ENCODE results near the gene CIAO2B. TPM values are rescaled to one million over a fixed set of nuclear protein-coding genes. Genes with fewer than 3 reads are reported as not detected.
"Not testable (repeated sequence)": the region's sequence is repeated elsewhere in the genome, so short reads cannot be mapped to it uniquely, and the experiment has no call there.

CIAO2B gene
- total RNA-seq, 1 experiment from 2014 or later = 134 TPM

DNA sequence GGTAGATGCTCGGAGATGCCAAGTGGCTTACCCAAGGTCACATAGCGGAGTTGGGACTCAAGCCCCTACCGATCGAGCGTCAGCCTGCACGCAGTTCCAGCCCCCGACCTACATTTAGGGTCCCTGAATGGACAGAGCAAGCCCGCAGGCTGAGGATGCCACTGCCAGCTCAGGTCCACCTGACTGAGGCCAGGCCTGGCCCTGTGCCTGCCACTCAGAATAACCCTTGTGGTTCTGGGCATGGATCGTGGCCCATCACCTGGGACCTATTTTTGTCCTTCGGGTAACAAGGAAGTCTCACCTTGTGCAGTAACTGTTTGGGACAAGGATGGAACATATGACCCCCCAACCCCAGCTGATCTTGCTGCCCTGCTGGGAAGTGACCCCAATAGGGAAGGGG lies 32.6 kb downstream of the CIAO2B start:
- no peak for DNase-seq (ENCODE audit: low read depth, low spot score)
- in situ Hi-C loops (cut with HindIII; ENCODE audit: low pct_unique_long_range_greater_than_20kb, low sequenced_read_pairs) = no loop called here

DNA sequence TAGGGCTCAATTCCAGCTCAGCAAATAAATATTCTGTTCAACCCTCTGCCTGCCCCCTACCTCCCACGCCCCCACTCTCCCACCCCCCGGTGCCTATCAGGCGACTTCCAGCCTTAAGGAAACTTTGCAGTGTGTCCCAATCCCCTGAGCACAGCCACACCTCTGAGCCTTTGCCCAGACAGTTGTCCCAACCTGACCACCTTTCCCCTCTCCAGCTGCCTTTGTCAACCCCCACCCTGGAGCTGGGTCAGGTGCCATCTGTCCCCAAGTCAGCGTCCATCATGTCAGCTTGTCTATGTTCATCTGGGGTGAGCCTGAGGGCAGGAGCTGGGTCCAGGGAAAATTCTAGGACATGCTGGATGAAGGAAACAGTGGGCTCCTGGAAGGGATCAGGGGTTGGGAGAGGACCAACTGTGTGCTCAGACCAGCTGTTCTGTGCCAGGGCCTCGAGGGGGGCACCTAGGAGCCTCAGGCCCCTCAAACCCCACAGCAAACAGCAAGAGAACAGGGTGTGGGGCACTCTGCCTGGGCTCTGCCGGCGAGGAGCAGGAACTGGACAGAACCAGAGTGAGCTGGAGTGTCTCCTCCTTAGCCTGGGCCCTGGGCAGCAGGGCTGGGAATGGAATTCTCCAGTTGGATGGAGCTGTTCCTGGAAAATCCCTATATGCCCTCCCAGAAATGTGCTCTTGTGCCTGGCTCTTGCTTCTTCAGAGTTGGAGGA lies 33.3 kb downstream of the CIAO2B start:
- in situ Hi-C loops (cut with HindIII; ENCODE audit: low pct_unique_long_range_greater_than_20kb, low sequenced_read_pairs) = no loop called here

DNA sequence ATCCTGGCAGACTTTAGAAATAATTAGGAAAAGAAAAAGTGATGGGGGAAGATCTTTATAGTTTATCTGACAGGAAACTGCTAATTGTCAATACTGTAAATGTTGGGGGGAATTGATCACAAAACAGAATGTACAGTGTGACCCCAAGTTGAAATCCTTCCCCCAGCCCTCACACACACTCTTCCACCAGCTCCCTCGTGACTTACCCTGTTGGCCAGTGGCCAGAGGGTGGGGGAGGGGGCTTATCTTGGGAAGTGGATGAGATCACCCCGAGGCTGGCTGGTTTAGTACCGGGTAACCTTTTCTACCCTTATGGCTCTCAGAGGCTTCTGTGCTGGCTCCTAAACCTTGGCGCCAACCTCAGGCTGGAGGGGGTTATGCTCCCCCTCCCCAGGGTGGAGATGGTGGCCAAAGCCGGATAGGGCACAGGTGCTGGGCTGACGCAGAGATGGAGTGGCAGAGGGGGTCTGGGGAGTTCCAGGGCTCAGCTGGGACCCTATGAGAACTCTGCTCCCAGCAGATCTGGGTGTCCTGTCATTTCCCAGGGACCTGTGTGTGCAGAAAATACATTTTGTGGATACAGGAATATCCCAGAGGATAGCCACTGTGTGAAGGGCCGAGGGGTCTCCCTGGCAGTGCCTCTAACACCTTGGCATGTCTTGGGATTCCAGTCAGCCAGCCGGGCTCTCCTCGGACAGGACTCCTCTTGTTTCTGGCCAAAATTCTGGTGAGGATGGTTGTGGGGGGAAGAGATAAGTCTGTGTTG lies 34.1 kb downstream of the CIAO2B start:
- DNase-seq (ENCODE audit: low read depth, low spot score) = no peak
- in situ Hi-C loops (cut with HindIII; ENCODE audit: low pct_unique_long_range_greater_than_20kb, low sequenced_read_pairs) = no loop called here

More for the DNA sequence above, 33.3 kb downstream of the CIAO2B start:
- no peak for DNase-seq (ENCODE audit: low read depth, low spot score)

DNA sequence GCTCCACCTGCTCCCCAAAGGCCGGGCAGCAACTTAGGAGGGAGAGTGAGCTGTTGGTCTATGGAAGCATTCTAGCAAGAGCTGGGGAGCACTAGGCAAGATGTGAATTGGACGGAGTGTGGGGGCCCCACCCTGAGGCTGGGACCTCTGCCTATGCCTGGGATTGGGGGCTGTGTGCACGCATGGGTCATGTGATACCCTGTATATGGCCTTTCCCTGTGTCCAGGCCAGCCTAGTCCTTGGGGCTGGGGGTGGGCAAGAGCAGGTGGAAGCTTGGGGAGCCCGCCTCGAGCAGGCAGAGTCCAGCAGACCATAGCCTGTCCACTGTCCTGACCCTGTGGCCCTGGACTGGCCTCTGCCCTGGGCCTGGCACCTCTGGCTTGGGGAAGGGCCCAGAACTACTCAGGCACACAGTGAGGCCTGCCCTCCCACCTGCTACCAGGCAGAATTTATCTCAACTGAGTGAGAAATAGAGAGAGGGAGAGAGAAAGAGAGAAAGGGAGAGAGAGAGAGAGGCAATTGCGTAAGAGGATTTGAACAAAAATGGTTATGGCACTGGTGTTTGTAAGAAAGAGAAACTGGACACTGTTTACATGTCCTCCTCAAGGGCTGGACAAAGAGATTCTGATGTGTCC lies 34.8 kb downstream of the CIAO2B start:
- DNase-seq (ENCODE audit: low read depth, low spot score) = no peak
- in situ Hi-C loops (cut with HindIII; ENCODE audit: low pct_unique_long_range_greater_than_20kb, low sequenced_read_pairs) = no loop called here

DNA sequence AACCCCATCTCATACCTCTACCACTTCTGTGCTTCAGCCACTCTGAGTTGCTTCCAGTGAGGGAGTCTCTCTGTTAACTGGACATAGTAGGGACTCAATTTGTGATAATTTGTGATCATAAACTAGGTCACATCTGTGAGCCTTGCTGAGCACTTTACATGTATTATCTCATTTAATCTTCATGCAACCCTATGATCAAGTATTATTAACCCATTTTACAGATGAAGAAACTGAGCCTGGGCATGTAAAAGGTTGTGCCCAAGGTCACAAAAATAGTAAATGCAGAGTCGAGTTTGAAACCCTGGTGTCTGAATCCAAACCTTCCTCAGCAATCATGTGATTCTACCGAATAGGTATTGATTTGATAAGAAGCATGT lies 35.3 kb downstream of the CIAO2B start:
- in situ Hi-C loops (cut with HindIII; ENCODE audit: low pct_unique_long_range_greater_than_20kb, low sequenced_read_pairs) = no loop called here
- DNase-seq (ENCODE audit: low read depth, low spot score) = no peak

DNA sequence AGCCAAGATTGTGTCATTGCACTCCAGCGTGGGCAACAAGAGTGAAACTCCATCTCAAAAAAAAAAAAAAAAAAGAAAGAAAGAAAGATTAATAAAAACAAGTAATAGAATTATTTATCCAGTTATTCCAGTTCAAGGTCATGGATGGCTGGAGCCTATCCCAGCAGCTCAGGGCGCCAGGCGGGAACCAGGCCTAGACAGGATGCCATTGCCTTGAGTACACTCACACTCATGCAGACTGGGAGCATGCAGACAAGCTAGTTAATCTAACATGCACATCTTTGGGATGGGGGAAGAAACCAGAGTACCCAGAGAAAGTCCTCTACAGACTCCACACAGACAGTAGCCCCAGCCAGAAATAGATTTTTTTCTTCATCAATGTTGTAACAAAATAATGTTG lies 36.0 kb downstream of the CIAO2B start:
- in situ Hi-C loops (cut with HindIII; ENCODE audit: low pct_unique_long_range_greater_than_20kb, low sequenced_read_pairs) = no loop called here
- no peak for DNase-seq (ENCODE audit: low read depth, low spot score)

DNA sequence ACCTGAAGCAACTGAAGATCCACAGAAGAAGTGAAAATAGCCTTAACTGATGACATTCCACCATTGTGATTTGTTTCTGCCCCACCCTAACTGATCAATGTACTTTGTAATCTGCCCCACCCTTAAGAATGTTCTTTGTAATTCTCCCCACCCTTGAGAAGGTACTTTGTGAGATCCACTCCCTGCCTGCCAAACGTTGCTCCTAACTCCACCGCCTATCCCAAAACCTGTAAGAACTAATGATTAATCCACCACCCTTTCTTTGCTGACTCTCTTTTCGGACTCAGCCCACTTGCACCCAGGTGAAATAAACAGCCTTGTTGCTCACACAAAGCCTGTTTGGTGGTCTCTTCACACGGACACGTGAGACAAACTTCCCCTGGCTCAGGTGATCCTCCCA lies 37.5 kb downstream of the CIAO2B start:
- in situ Hi-C loops (cut with HindIII; ENCODE audit: low pct_unique_long_range_greater_than_20kb, low sequenced_read_pairs) = not testable (repeated sequence)

DNA sequence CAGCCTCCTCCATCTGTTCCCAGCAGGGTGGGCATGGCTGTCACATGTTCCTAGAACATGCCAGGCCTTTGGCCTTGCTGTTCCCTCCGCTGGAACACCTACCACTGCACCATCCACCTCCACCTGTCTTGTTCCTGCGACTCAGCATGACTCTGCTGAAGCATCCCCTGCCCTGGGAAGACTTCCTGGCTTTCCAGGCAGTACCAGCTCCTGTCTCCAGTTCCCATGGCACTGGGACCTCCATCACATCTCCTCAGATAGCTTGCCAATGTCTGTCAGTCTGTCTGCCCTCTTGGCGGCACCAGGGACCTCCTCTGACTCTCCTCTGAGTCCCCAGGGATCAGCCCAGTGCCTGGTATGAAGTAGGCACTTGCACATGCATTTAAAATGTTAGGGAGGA lies 38.2 kb downstream of the CIAO2B start:
- no peak for DNase-seq (ENCODE audit: low read depth, low spot score)

More for the DNA sequence above, 37.5 kb downstream of the CIAO2B start:
- DNase-seq (ENCODE audit: low read depth, low spot score) = not testable (repeated sequence)

DNA sequence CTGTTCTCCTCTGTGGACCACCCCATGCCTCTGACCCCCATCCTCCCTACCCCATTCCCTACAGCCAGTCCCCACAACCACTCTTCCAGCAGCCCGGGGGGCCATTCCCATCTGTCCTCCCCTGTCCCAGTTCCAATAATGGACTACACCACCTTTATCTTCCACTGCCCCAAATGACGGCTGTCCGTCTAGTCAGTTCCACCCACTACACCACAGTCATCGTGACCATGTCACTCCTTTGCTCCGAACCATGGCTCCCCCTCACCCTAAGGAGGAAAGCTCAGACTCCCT lies 38.6 kb downstream of the CIAO2B start:
- in situ Hi-C loops (cut with HindIII; ENCODE audit: low pct_unique_long_range_greater_than_20kb, low sequenced_read_pairs) = no loop called here

More for the DNA sequence above, 38.2 kb downstream of the CIAO2B start:
- in situ Hi-C loops (cut with HindIII; ENCODE audit: low pct_unique_long_range_greater_than_20kb, low sequenced_read_pairs) = no loop called here

DNA sequence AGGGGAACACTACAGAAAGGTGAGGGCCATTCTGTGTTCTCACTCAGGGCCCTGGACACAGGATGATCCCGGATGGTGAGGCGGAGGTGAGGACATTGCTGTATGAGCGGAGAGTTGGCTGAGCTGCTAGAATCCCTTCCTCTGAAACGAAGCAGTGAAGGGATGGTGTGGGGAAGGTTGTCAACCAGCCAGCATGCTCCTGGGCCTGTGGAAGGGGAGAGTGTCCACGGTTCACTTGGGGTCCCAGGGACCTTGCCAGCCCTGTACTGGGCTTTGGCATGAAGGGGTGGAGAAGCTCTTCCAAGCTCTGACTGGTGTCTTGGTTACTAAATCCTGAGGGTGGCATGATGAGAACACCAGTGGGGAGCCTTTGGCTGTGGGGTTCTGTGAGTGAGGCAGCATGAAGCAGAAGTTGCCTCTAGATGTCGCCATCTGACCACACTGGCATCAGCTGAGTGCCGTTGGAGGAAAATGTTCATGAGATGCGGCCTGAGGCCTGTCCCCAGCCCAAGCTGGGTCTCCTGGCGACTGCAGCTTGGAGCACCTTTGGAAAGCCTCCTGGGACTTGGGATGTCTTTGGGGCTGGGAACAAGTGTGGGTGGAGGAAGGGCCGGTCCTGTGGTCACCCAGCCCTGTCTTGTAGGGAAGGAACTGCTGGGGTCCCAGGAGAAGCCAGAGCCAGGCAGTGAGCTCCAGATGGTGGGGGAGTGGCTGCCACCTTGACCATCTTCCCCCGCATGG lies 39.1 kb downstream of the CIAO2B start:
- in situ Hi-C loops (cut with HindIII; ENCODE audit: low pct_unique_long_range_greater_than_20kb, low sequenced_read_pairs) = no loop called here
- DNase-seq (ENCODE audit: low read depth, low spot score) = peak; percentile 73

More for the DNA sequence above, 38.6 kb downstream of the CIAO2B start:
- DNase-seq (ENCODE audit: low read depth, low spot score) = no peak

DNA sequence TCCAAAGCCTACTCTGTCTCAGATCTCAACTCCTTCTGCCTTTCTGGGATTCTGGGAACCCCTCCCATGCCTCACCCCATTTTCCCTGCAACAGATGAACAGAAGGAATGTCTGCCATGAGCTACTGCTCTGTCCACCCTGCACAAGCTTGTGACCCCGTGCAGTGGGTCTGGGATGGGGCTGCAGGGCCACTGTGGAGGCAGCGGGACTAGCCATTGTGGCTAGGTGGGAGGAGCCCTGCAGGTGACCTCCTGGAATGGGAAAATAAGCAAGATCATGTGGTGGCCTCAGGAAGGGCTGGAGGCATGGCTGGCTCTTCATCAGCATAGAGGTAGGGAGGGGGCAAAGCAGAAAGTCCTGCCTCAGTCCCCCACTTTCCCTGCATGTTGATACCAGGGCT lies 40.1 kb downstream of the CIAO2B start:
- in situ Hi-C loops (cut with HindIII; ENCODE audit: low pct_unique_long_range_greater_than_20kb, low sequenced_read_pairs) = no loop called here
- no peak for DNase-seq (ENCODE audit: low read depth, low spot score)

DNA sequence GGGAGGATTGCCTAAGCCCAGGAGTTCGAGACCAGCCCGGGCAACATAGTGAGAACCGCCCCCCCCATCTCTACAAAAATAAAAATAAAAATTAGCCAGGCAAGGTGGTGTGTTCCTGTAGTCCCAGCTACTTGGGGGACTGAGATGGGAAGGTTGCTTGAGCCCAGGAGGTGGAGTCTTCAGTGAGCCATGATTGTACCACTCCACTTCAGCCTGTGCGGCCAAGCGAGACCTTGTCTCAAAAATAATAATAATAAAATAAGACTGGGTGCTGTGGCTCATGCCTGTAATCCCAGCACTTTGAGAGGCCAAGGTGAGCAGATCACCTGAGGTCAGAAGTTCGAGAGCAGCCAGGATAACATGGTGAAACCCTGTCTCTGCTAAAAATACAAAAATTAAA lies 42.4 kb downstream of the CIAO2B start:
- in situ Hi-C loops (cut with HindIII; ENCODE audit: low pct_unique_long_range_greater_than_20kb, low sequenced_read_pairs) = no loop called here
- no peak for DNase-seq (ENCODE audit: low read depth, low spot score)

DNA sequence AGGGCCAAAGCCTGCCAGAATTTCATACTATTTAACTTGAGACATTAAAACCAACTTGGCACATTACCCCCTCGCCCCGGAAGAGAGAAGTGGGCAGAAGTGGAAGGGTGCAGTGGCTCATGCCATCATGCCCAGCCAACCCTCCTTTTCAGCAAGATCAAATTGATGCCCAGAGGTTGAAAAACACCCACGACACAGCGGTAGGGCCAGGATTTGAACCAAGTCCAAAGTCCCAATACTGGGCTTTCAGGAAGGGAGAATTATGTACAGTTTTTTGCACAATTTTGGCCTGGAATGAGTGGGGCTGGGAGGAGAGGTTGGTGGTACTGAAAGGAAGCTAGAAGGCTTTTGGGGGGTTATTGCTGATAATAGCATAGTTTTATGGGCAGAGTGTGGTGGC lies 42.8 kb downstream of the CIAO2B start:
- in situ Hi-C loops (cut with HindIII; ENCODE audit: low pct_unique_long_range_greater_than_20kb, low sequenced_read_pairs) = no loop called here
- DNase-seq (ENCODE audit: low read depth, low spot score) = no peak

DNA sequence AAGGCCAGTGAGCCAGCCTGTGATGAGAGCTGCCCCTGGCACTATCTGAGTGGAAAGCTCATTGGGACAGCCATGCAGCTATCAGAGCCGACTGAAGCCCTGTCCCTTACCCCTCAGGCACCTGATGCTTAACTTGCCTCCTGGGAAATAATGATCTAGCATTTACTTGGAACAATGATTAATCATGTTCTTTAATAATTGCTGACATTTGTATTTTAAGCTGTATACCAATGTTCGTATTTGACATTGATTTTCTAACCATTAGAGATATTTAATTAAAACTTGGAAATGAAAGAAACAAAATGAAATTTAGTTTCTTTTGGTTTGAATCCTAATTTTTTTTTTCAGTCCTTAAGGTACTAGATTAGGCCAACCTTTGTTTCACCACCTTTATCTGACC lies 43.4 kb downstream of the CIAO2B start:
- DNase-seq (ENCODE audit: low read depth, low spot score) = no peak
- in situ Hi-C loops (cut with HindIII; ENCODE audit: low pct_unique_long_range_greater_than_20kb, low sequenced_read_pairs) = no loop called here

DNA sequence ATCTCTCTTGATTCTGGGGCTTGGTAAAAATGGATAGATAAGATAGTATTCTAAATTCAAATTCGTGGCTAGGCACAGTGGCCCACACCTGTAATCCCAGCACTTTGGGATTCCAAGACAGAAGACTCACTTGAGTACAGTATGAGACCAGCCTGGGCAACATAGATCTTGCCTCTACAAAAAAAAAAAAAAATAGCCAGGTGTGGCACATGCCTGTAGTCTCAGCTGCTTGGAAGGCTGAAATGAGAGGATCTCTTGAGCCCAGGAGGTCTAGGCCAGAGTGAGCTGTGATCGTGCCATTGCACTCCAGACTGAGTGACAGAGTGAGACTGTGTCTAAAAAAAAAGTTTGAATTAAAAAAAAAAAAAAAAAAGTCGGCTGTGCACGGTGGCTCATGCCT lies 44.6 kb downstream of the CIAO2B start:
- in situ Hi-C loops (cut with HindIII; ENCODE audit: low pct_unique_long_range_greater_than_20kb, low sequenced_read_pairs) = no loop called here
- DNase-seq (ENCODE audit: low read depth, low spot score) = no peak

DNA sequence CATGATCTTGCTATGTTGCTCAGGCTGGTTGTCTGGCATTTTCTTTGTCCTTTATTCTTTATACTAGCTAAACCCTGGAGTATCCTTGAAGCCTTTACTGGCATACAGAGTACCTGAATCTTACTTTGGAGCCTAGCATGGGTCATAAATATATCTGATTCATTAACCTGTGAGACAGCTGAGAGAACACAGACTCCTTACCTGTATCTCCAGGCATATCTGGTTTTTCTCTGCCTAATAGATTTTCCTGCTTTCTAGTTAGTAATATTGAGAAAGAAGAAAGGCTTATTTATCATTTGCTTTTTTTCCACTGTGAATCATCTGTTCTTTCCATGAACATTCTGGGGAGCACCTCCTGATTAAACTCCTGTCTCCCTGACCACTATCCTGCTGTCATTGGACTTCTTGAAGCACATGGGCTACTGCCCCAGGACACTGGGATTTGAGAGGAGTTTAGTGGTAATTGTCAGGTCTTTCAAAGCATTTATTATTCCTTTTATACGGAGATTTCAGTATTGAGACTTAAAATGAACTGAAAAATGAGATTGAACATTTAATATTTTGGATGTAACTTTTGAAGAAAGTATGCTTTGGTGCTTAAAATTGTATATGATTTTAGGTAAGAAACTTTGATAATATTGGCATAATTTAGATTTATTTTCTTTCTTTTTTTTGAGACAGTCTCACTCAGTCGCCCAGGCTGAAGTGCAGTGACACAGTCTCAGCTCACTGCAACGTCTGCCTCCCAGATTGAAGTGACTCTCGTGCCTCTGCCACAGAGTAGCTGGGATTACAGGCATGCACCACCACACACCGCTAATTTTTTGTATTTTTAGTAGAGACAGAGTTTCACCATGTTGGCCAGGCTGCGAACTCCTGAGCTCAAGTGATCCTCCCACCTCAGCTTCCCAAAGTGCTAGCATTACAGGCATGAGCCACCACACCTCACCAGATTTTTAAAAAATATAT lies 45.3 kb downstream of the CIAO2B start:
- no peak for DNase-seq (ENCODE audit: low read depth, low spot score)
- in situ Hi-C loops (cut with HindIII; ENCODE audit: low pct_unique_long_range_greater_than_20kb, low sequenced_read_pairs) = no loop called here

DNA sequence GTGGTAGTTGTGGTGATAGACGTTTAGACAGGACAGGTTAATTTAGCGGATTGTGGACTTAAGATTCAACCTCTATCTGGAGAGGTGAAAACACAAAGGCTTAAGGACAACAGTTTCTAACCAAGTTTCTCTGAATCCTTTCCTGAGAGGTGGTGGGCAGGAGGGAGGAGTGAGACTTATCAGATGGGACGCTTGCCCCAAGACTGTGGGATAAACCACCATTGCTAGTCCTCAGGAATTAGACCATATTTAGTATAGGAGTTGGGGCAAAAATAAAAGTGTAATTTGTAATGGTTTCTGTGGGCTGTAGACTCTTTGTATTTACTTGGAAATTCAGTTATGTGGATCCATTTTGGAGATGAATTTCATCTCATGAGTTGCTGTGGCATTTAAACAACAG lies 47.3 kb downstream of the CIAO2B start:
- in situ Hi-C loops (cut with HindIII; ENCODE audit: low pct_unique_long_range_greater_than_20kb, low sequenced_read_pairs) = no loop called here
- no peak for DNase-seq (ENCODE audit: low read depth, low spot score)
